GM18951 (cell line): ENCODE data around the gene CACNA1A.

Source experiments
- POLR2A ChIP-seq: IDR thresholded peaks from 4 replicates; pipeline ENCODE4 v1.6.1; 2011; ENCODE audit warnings: mild to moderate bottlenecking; ENCODE audit not compliant: insufficient read length, insufficient read depth; ENCODE audit errors: extremely low read depth
- in situ Hi-C: fragments of 300-500 bp; cut with MboI; formaldehyde crosslinking; loops from one replicate; pipeline ENCODE4 v1.12.0; 2022; ENCODE audit warnings: low sequenced_read_pairs, mixed read lengths, inconsistent platforms; ENCODE audit not compliant: unreplicated experiment

CACNA1A gene

DNA sequence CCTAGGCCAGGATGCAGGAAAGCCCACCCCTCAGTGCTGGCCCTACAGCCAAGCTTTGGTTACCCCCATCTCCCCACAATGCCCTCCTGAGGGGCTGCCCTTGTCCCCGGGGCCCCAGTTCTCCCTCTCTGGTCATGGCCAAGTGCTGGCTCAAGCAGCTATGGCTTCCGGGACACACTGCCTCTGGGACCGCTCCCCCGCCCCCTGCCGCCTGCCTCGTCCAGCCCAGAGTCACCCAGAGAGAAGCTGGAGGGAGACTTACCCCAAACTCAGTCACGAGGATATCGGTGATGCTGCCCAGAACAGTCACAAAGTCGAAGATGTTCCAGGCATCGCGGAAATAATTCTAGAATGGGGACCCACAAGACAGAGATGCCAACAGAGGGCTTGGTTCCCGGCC is 261.4 kb downstream of the CACNA1A start:
- TF ChIP-seq POLR2A: no peak
- in situ Hi-C loops: no loop called here

DNA sequence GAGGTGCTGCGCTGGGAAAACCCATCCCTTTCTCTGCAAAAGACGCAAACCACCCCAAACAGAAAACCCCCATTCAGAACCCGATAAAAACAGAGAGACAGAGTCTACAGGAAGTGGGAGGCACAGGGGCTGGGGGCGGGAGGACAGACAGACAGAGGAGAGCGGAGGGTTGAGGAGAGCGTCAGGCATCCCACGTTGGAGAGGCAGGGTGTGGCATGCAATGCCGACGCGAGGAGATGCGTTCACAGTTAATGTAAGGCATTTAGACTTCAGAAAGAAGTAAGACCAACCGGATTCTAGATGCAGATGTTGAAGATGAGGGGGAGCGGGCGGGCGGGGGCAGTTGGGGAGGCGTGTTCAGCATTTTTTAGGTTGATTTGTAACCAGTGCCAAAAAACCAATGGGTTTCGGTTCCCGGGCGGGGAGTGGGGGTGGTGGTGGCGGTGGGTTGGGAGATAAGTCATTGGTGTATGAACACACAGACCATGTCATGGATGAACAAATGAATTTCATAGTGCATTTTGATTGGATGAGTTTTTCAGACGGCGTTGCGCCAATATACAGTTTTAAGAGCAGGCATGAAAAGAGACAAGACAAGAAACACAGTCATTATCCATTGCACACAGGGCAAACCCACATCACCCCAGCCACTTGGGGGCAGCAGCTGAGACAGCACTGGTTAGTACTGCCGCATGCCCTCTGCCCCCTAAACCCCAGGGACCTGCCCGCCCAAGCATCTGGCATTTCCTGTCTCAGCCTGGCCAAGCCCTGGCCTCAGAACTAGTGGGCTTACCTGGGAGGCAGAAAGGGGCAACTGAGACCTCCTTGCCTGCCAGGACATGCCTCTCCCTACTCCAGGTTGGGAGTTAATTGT is 264.8 kb downstream of the CACNA1A start:
- in situ Hi-C loops: no loop called here
- TF ChIP-seq POLR2A: no peak

DNA sequence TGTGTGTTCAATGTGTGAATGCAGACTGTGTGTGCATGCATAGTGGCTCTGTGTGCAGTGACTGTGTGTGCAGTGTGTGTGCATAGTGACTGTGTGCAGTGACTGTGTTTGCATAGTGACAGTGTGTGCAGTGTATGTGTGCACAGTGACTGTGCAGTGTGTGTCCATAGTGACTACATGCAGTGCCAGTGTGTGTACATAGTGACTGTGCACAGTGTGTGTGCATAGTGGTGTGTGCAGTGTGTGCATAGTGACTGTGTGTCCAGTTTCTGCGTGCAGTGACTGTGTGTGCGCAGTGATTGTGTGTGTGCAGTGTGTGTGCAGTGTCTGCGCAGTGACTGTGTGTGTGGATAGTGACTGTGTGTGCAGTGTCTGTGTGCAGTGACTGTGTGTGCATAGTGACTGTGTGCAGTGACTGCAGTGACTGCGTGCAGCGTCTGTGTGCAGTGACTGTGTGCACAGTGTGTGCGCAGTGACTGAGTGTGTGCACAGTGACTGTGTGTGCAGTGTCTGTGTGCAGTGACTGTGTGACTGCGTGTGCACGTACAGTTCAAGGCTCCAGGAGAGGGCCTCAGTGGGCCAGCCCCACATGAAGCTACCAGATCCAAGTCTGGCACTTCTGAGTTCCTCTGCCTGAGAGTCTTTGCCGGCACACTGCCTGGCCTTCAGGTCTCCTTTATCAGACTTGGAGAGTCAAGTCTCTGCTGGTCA is 265.8 kb downstream of the CACNA1A start:
- in situ Hi-C loops: no loop called here
- no peak for TF ChIP-seq POLR2A

DNA sequence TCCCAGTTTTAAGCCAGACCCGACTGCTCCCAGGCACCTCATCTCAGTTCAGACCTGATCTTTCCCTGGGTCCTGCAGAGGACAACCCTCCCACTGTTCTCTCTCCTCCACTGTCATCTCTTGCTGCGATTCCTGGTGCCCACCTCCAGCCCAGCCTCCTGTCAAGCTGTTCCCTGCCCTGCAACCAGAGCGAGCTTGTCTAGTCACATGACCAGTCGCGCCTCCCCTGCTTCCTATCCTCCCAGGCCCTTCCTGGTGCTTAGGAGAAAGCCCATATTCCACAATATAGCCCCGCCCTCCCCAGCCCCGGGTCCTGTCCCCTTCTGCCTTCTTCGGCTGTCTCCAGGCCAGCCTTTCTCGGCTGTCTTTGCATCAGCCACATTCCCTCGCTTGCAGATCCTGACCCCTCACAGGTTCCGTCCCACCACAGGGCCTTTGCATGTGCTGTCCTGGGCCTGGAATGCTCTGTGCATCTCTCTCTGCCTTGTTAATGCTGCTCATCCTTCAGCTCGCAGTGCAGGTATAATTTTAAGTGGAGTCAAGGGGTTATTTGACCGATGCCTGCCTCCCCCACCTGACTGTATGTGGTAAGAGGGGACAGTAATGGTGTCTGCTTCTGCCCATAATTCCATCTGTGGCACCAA is 267.3 kb downstream of the CACNA1A start:
- no peak for TF ChIP-seq POLR2A
- in situ Hi-C loops: no loop called here

DNA sequence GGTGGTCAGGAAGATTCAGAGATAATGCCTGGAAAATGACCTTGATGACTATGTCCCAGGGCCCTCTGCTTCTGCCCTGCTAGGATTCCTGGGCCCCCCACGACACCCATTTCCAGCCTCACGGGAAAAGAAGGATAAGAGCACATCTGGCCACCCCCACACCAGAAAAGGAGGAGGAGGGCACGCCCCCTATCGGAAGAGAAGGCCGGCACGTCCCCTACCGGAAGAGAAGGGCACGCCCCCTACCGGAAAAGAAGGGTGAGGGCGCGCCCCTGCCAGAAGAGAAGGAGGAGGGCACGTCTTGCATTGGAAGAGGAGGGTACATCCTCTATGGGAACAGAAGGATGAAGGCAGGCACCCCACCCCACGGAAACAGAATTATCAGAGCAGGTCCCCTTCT is 271.8 kb downstream of the CACNA1A start:
- in situ Hi-C loops: no loop called here
- no peak for TF ChIP-seq POLR2A

DNA sequence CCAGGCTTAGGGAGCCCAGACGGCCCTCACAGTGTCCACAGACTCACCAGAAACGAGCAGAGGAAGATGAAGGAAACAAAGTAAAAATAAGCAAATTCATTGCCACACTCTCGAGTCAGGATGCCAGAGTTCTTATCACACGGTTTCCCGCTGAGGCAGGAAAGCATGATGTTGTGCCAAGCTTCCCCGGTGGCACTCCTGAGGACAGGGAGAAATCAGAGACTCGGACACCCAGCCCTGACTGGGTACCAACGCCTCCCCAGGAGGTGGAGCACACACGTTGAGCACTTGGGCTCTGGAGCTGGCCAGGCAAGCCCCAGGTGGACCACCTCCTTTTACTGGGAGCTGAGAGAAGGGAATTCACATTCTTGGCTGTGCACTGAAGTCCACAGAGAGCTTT is 274.6 kb downstream of the CACNA1A start:
- no peak for TF ChIP-seq POLR2A
- in situ Hi-C loops: no loop called here

DNA sequence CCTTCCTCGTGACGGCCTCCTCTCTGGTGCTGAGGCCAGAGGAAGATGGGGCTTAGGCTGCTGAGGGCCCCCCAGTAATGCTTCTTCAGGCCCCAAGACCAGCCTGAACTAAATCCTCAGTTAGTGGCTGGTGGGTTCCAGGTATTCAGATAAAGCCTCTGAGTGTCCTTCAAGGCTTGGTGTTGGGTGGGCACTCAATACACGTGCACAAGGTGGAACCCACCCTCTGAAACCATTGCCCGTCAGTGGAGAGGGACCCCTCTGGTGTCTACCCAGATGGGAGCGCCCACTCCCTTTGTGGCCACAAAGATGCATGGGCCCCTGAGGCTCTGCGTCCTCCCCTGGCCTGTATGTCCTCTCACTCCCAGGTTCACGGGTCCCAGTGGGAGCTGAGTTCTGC is 277.0 kb downstream of the CACNA1A start:
- no peak for TF ChIP-seq POLR2A
- in situ Hi-C loops: no loop called here

DNA sequence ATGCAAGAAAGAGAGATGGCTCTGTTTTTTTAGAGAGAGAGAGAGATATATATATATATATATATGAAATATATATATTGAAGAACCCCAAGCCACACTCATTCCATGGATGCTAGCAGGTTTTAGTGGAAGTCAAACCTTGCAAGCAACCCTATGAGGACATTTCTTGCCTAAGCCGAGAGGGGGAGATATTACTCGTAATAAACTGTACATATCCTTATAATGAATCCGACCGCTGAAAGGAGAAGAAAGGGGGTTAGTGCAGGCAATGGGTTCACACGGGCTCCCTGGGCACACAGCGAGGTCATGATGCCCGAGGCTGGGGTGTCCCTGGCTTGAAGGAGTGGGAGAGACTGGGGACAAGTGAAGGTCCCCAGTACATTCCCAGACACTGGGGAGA is 277.7 kb downstream of the CACNA1A start:
- in situ Hi-C loops: no loop called here
- TF ChIP-seq POLR2A: no peak

DNA sequence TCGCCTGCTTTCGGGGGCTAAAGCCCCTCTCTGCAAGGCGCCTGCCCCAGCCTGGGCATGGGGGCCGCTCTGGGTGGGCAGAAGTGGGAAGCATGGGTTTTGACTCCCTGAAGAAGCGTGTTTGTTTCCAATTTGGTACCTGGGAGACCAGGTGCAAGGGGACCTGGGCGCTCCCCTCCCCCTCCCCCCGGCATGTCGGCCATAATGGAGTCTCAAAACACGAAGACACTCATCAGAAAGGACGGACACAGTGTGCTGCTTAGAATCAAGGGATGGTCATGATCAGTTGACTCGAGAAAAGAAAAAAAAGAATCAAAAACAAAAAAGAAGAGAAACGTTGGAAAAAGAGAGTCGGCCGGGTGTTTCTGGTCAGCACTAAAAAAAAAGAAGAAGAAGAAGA is 279.3 kb downstream of the CACNA1A start:
- no peak for TF ChIP-seq POLR2A
- in situ Hi-C loops: no loop called here

DNA sequence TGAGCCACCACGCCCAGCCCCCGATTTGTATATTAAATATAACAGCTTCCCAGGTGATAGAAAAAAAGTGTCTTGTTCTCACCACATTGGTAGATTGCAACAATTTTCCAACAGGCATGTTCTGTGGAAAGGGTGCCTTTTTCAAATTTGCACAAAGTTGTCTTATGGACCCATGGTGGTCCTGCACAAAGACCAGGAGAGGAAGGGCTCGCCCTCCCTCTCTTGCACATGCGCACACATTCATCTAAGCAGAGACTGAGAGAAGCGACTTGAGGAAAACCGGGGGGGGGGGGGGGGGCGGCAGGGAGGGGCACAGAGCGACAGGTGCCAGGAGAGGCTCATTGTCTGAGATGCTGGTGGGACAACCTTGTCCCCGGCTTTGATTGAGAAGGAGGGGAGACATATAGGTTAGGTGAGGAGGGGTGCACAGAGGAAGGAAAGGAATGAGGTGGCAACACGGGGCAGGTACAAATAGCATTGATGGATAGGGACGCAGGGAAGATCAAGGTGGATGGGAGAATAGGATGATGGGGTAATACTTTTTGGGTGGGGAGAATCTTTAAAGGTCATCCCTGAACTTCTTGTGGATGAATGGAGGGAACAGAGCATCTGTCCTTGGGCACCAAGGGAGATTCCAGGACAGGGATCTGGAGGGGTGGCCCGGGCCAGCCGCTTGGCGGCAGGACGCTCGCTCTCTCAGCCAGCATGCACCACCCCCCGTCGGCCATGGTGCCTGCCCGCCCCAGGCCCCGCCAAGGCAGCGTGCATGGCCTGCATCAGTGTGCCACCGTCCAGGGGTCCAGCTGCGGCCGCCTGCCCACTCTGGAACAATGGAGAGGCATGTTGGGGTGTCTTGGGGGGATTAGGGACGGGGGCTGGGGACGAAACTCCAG is 280.1 kb downstream of the CACNA1A start:
- TF ChIP-seq POLR2A: no peak
- in situ Hi-C loops: no loop called here

DNA sequence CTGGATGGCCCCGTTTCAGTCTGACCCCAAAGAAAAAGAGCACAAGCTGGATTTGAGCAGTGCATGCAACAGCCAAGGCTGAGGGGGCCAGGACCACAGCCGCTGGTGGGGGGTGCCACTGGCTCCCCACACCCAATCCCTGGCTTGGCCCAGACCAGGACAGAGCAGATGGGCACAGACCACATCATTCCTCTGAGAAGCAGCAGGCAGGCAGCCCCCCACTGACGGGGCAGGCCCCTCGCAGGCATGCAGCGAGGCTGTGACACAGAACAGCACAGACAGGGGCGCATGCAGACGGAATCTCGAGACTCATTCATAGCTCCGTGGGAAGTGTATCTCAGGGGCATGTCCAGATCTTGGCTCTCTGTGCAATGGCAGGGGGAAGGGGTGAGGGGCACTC is 281.2 kb downstream of the CACNA1A start:
- in situ Hi-C loops: no loop called here
- no peak for TF ChIP-seq POLR2A

DNA sequence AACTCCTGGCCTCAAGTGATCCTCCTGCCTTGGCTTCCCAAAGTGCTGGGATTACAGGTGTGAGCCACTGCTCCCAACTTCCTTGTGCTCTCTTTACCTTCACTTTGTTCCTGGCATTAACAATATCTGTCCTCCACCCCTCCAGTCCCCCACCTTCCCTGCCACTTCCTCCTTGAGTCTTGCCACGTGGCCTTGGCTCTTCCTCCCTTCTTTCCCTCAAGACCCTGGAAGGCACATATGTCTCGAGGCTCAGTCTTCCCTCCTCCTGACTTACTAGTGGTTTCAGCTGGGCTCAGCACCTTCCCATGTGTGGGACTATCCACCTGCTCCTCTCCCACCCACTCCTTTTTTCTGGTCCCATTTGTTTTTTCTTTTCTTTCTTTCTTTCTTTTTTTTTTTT is 285.4 kb downstream of the CACNA1A start:
- no peak for TF ChIP-seq POLR2A
- in situ Hi-C loops: no loop called here
